GM10248 (cell line): ENCODE data around the gene PDE6A.

Experiments
- CTCF ChIA-PET: fragments of 300-600 bp; sonication (Branson Sonifier 250); formaldehyde crosslinking; extraction: SDS; loops from one replicate; lab custom pipeline; 2021; ENCODE audit warnings: antibody characterized with exemption; lab: Yijun Ruan, JAX
- POLR2A ChIA-PET: fragments of 350-650 bp; sonication (Branson Sonifier 250); formaldehyde crosslinking; extraction: SDS; loops from one replicate; lab custom pipeline; 2020; ENCODE audit warnings: antibody characterized with exemption; lab: Yijun Ruan, JAX
- DNase-seq: peaks from one replicate; pipeline ENCODE4 v3.0.0; 2012; ENCODE audit errors: extremely low spot score
- CTCF ChIP-seq: IDR thresholded peaks from 2 replicates; pipeline ENCODE4 v1.5.1; 2012; ENCODE audit warnings: mild to moderate bottlenecking, low read depth; ENCODE audit errors: extremely low read depth, missing control alignments, control extremely low read depth

Gene PDE6A

GRCh38 chr5:149902177-149902576, 42.4 kb downstream of the PDE6A start:
- POLR2A ChIA-PET: no interaction called here
- CTCF ChIA-PET: no interaction called here

GRCh38 chr5:149901511-149901910, 43.1 kb downstream of the PDE6A start:
- ChIA-PET POLR2A (no interaction called here), CTCF (no interaction called here)
- no peak for TF ChIP-seq CTCF
- DNase-seq: no peak

More at GRCh38 chr5:149902177-149902576, 42.4 kb downstream of the PDE6A start:
- no peak for DNase-seq
- no peak for TF ChIP-seq CTCF

- DNase-seq: no peak
- TF ChIP-seq CTCF: no peak
- ChIA-PET CTCF (interaction anchor here (1.1 kb wide), 1 partner anchor 16 kb away, joined by 3 read pairs; no protein-coding TSS in a partner anchor), POLR2A (no interaction called here)
These were observed 44.2 kb downstream of the PDE6A start for GRCh38 chr5:149900390-149900789.

- no peak for DNase-seq
- POLR2A ChIA-PET: interaction anchor here (0.6 kb wide), 1 partner anchor 42 kb away, joined by 3 read pairs; no protein-coding TSS in a partner anchor
- CTCF ChIA-PET: no interaction called here
- TF ChIP-seq CTCF: no peak
These were observed 45.8 kb downstream of the PDE6A start for GRCh38 chr5:149898811-149899210.

- ChIA-PET CTCF (interaction anchor here (1.4 kb wide), 1 partner anchor 24 kb away, joined by 3 read pairs; no protein-coding TSS in a partner anchor), POLR2A (no interaction called here)
These were observed 48.9 kb downstream of the PDE6A start for GRCh38 chr5:149895416-149896345.

More at GRCh38 chr5:149895416-149896345, 48.9 kb downstream of the PDE6A start:
- TF ChIP-seq CTCF: no peak
- DNase-seq: no peak
